Right renal pelvis (tissue), 4 donors: ENCODE results near the gene TNIK. TPM values are rescaled to one million over a fixed set of nuclear protein-coding genes. Genes with fewer than 3 reads are reported as not detected.

Source experiments
- DNase-seq, 4 donors: peaks; one replicate each; pipeline ENCODE4 v3.0.0-alpha.2; 2013; ENCODE audit warnings: low read depth in 4 of 4, low spot score in 3 of 4, missing footprints in 1 of 4
- polyA plus RNA-seq, 4 donors: library from polyadenylated mRNA; unstranded; fragments of 120-200 nt; gene quantifications; one replicate each; pipeline ENCODE4 v1.2.1, GENCODE V29; 2013; ENCODE audit not compliant: insufficient read length in 4 of 4

TNIK gene
- polyA plus RNA-seq, 4 donors, result 16.1 to 21.5 (median 18.6) TPM

- no peak for DNase-seq
Observed at GRCh38 chr3:171346582-171347300, 113.5 kb downstream of the TNIK start.

- DNase-seq, result no peak
Observed at GRCh38 chr3:171346019-171346418, 114.2 kb downstream of the TNIK start.

GRCh38 chr3:171345107-171345843 is 114.9 kb downstream of the TNIK start:
- no peak for DNase-seq

GRCh38 chr3:171343693-171344092 is 116.5 kb downstream of the TNIK start:
- DNase-seq, result no peak

- DNase-seq, result no peak
Observed at GRCh38 chr3:171342783-171343420, 117.3 kb downstream of the TNIK start.

- no peak for DNase-seq
Observed at GRCh38 chr3:171342200-171342599, 118.0 kb downstream of the TNIK start.

GRCh38 chr3:171340434-171340833 is 119.8 kb downstream of the TNIK start:
- no peak for DNase-seq

- no peak for DNase-seq
Observed at GRCh38 chr3:171339598-171339997, 120.6 kb downstream of the TNIK start.

GRCh38 chr3:171336406-171336805 is 123.8 kb downstream of the TNIK start:
- DNase-seq, result no peak

- DNase-seq, result no peak
Observed at GRCh38 chr3:171335559-171335958, 124.6 kb downstream of the TNIK start.

- DNase-seq, result peak in 2 of 4 donors; percentile 40 to 44
Observed at GRCh38 chr3:171334465-171334811, 125.8 kb downstream of the TNIK start.

GRCh38 chr3:171333784-171334464 is 126.3 kb downstream of the TNIK start:
- DNase-seq, result no peak

GRCh38 chr3:171330938-171331337 is 129.3 kb downstream of the TNIK start:
- no peak for DNase-seq

- no peak for DNase-seq
Observed at GRCh38 chr3:171329746-171330145, 130.5 kb downstream of the TNIK start.

GRCh38 chr3:171328419-171329082 is 131.7 kb downstream of the TNIK start:
- no peak for DNase-seq

GRCh38 chr3:171327441-171328174 is 132.6 kb downstream of the TNIK start:
- DNase-seq, result no peak

GRCh38 chr3:171326717-171327440 is 133.3 kb downstream of the TNIK start:
- DNase-seq, result no peak

GRCh38 chr3:171323938-171324536 is 136.2 kb downstream of the TNIK start:
- no peak for DNase-seq
